Type B pancreatic cell (in vitro differentiated cells): ENCODE measurements around the gene CNTNAP2. TPM values are rescaled to one million over a fixed set of nuclear protein-coding genes. Genes with fewer than 3 reads are reported as not detected.

Experiments
- DNase-seq: peaks from one replicate; pipeline ENCODE4 v3.0.0; 2021; ENCODE audit warnings: mixed read lengths; ENCODE audit not compliant: unreplicated experiment; ENCODE audit errors: extremely low spot score
- H3K27ac Mint-ChIP-seq: 2 replicates; pipeline ENCODE4 v1.8.0; 2021; ENCODE audit warnings: mild to moderate bottlenecking, mixed read lengths
- H3K27me3 Mint-ChIP-seq: 2 replicates; pipeline ENCODE4 v1.8.0; 2021; ENCODE audit warnings: mixed read lengths
- H3K36me3 Mint-ChIP-seq: 2 replicates; pipeline ENCODE4 v1.8.0; 2021; ENCODE audit warnings: mixed read lengths
- H3K4me1 Mint-ChIP-seq: one replicate; pipeline ENCODE4 v1.8.0; 2021; ENCODE audit warnings: mixed read lengths; ENCODE audit not compliant: unreplicated experiment
- H3K4me3 Mint-ChIP-seq: 2 replicates; pipeline ENCODE4 v1.8.0; 2021; ENCODE audit warnings: mild to moderate bottlenecking, mixed read lengths
- H3K9me3 Mint-ChIP-seq: 2 replicates; pipeline ENCODE4 v1.8.0; 2021; ENCODE audit warnings: mixed read lengths
- total RNA-seq: library from RNA; stranded (reverse); gene quantifications from 2 replicates; pipeline ENCODE4 v1.2.1, GENCODE V29; 2021; ENCODE audit warnings: low replicate concordance
- TF ChIP-seq, protein P1 (sequence below): fragments of 200-600 bp; sonication (generic); conservative IDR thresholded peaks from 2 replicates; pipeline ENCODE4 v1.5.0; 2021; ENCODE audit warnings: antibody characterized with exemption, mild to moderate bottlenecking

Gene CNTNAP2
- total RNA-seq, 1 donor from 2014 or later: 26.8 TPM

DNA sequence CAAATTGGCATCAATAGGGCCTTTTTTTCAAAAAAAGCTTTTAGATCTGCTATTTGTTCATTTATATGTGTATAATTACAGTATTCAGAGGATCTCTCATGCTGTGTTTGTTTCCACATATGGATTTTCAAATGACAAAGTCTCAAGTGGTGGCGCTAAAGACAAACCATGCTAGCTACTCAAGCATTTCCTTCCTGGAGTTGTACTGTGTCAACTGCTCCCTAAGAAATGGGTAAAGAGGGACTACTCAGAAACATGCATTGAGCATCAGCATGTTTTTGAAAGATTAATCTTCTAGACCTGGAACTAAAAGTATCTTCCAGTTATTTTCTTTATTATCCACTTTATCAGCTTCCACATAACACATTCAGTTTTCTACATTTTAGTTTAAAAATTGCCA lies 12.7 kb downstream of the CNTNAP2 start:
- TF ChIP-seq, protein P1, sequence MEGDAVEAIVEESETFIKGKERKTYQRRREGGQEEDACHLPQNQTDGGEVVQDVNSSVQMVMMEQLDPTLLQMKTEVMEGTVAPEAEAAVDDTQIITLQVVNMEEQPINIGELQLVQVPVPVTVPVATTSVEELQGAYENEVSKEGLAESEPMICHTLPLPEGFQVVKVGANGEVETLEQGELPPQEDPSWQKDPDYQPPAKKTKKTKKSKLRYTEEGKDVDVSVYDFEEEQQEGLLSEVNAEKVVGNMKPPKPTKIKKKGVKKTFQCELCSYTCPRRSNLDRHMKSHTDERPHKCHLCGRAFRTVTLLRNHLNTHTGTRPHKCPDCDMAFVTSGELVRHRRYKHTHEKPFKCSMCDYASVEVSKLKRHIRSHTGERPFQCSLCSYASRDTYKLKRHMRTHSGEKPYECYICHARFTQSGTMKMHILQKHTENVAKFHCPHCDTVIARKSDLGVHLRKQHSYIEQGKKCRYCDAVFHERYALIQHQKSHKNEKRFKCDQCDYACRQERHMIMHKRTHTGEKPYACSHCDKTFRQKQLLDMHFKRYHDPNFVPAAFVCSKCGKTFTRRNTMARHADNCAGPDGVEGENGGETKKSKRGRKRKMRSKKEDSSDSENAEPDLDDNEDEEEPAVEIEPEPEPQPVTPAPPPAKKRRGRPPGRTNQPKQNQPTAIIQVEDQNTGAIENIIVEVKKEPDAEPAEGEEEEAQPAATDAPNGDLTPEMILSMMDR: no peak
- H3K27ac Mint-ChIP-seq: no peak overlapping the region
- H3K4me1 Mint-ChIP-seq: no peaks in the 10 kb centered on the region

DNA sequence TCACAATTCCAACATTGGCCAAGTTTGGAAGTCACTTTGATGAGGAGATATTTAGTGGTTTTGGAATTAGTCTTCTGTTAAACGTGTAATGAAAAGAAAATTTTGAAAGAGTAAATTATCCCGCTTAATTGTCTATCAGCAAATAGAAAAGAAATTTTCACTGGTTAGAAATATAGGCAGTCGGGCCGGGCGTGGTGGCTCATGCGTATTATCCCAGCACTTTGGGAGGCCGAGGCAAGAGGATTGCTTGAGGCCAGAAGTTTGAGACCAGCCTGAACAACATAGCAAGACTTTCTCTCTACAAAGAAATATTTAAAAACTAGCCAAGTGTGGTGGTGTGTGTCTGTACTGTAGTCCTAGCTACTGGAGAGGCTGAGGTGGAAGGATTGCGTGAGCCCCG lies 13.4 kb downstream of the CNTNAP2 start:
- Mint-ChIP-seq H3K9me3 (peaks cover 3% of the 10 kb centered on the region), H3K27me3 (peaks cover 2% of the 10 kb centered on the region), H3K36me3 (no peaks in the 10 kb centered on the region), H3K27ac (no peak overlapping the region), H3K4me1 (no peaks in the 10 kb centered on the region), H3K4me3 (no peak overlapping the region)
- TF ChIP-seq, protein P1: no peak
- no peak for DNase-seq

More for the DNA sequence above, 12.7 kb downstream of the CNTNAP2 start:
- Mint-ChIP-seq H3K4me3 (no peak overlapping the region), H3K36me3 (no peaks in the 10 kb centered on the region), H3K9me3 (peaks cover 3% of the 10 kb centered on the region), H3K27me3 (peaks cover 2% of the 10 kb centered on the region)
- no peak for DNase-seq

GRCh38 chr7:146131701-146132100 lies 15.1 kb downstream of the CNTNAP2 start:
- no peak overlapping the region for H3K4me3 Mint-ChIP-seq
- peaks cover 2% of the 10 kb centered on the region for H3K27me3 Mint-ChIP-seq
- no peak overlapping the region for H3K27ac Mint-ChIP-seq
- TF ChIP-seq, protein P1: no peak
- no peaks in the 10 kb centered on the region for H3K4me1 Mint-ChIP-seq
- no peaks in the 10 kb centered on the region for H3K36me3 Mint-ChIP-seq
- H3K9me3 Mint-ChIP-seq: peaks cover 3% of the 10 kb centered on the region
- DNase-seq: no peak

DNA sequence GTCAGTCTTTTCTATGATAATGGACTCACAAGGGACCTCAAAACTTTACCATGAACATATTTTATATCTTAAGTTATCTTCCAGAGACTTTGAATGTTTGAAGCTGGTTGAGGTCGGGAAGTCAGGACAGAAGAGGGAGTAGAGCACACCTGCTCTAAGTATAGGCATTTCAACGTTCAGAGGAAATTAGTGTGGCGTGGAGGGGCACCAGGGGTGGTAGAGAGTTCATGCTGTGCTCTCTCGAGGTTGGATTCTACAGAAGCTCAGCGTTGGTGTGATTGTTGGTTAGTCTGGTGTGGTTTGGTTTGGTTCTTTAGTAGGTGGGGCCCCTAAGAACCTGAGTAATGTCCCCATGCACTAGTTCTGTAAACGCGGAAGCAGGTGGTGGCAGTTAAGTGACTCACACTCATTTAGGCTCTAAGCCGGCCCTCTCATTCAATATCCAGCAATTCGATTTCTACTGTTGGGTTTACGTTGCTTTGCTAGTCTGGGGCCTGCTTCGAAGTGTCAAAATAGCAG lies 19.8 kb downstream of the CNTNAP2 start:
- DNase-seq: no peak
- Mint-ChIP-seq H3K4me1 (no peaks in the 10 kb centered on the region), H3K27ac (no peak overlapping the region), H3K9me3 (no peaks in the 10 kb centered on the region), H3K4me3 (no peak overlapping the region), H3K36me3 (no peaks in the 10 kb centered on the region), H3K27me3 (no peaks in the 10 kb centered on the region)
- TF ChIP-seq, protein P1: no peak

DNA sequence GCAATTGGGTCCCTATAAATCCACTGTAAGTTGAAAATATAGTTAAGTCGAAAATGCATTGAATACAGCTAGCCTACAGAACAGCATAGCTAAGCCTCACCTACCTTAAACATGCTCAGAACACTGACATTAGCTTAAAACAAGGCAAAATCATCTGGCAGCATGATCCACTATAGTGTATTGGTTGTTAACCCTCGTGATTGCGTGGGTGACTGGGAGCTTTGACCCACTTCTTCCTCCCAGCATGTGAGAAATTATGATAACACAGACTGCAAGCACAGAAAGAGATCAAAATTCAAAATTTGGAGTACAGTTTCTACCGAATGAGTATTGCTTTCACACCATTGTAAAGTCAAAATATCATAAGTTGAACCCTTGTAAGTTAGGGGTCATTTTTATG lies 22.3 kb downstream of the CNTNAP2 start:
- TF ChIP-seq, protein P1: no peak
- Mint-ChIP-seq H3K9me3 (no peaks in the 10 kb centered on the region), H3K27ac (no peak overlapping the region)

More for the DNA sequence above, 22.3 kb downstream of the CNTNAP2 start:
- DNase-seq: no peak
- H3K36me3 Mint-ChIP-seq: no peaks in the 10 kb centered on the region
- H3K4me1 Mint-ChIP-seq: no peaks in the 10 kb centered on the region
- H3K27me3 Mint-ChIP-seq: no peaks in the 10 kb centered on the region
- no peak overlapping the region for H3K4me3 Mint-ChIP-seq
